ENCODE data around the gene RANBP1.

DNA sequence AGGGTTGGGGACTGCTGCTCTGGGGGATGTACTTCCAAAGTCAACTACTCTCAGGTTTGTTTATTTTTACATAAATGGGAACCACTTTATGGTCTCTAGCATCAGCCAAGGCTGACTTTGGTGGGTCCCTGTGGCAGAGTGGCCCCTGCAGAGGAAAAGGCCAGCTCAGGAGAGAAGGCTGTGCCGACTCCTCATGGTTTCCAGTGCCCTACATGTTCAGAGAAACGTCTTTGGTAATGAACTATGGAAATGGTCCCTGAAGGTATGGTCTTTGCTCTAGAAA lies 12.7 kb downstream of the RANBP1 start:
- no peak for TF ChIP-seq POLR2A (IDR thresholded peaks at IDR 0.05)
- TF ChIP-seq, protein P1, sequence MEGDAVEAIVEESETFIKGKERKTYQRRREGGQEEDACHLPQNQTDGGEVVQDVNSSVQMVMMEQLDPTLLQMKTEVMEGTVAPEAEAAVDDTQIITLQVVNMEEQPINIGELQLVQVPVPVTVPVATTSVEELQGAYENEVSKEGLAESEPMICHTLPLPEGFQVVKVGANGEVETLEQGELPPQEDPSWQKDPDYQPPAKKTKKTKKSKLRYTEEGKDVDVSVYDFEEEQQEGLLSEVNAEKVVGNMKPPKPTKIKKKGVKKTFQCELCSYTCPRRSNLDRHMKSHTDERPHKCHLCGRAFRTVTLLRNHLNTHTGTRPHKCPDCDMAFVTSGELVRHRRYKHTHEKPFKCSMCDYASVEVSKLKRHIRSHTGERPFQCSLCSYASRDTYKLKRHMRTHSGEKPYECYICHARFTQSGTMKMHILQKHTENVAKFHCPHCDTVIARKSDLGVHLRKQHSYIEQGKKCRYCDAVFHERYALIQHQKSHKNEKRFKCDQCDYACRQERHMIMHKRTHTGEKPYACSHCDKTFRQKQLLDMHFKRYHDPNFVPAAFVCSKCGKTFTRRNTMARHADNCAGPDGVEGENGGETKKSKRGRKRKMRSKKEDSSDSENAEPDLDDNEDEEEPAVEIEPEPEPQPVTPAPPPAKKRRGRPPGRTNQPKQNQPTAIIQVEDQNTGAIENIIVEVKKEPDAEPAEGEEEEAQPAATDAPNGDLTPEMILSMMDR (IDR thresholded peaks at IDR 0.05), result no peak
